Measurements from ENCODE around the gene NTRK3. TPM values are rescaled to one million over a fixed set of nuclear protein-coding genes. Genes with fewer than 3 reads are reported as not detected.

The NTRK3 gene
- total RNA-seq, 1 experiment from 2014 or later = not detected

DNA sequence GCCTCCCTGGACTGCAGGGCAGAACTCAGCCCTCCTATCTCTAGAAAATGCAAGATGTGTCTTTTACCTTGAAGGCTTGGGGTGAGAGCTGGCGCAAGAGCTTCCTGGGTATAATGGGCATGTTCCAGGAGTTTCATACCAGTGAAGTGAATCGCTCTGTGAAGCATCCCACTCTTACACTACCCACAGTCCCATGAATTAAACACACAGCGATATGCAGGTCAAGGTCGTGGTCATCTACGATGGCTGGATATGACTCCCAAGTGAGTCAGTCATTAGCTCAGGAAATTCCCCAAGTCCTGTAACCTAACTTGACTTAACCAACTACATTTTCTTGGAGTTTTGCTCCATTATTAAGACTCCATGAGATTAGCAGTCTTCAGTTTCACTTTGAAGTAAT, 439.7 kb downstream of the NTRK3 start:
- H3K79me2 ChIP-seq (ENCODE audit: low read length) = no peaks in the 10 kb centered on the region
- TF ChIP-seq EZH2 (IDR thresholded peaks at IDR 0.05; ENCODE audit: low read length, unreplicated experiment) = no peak
- TF ChIP-seq, protein P1, sequence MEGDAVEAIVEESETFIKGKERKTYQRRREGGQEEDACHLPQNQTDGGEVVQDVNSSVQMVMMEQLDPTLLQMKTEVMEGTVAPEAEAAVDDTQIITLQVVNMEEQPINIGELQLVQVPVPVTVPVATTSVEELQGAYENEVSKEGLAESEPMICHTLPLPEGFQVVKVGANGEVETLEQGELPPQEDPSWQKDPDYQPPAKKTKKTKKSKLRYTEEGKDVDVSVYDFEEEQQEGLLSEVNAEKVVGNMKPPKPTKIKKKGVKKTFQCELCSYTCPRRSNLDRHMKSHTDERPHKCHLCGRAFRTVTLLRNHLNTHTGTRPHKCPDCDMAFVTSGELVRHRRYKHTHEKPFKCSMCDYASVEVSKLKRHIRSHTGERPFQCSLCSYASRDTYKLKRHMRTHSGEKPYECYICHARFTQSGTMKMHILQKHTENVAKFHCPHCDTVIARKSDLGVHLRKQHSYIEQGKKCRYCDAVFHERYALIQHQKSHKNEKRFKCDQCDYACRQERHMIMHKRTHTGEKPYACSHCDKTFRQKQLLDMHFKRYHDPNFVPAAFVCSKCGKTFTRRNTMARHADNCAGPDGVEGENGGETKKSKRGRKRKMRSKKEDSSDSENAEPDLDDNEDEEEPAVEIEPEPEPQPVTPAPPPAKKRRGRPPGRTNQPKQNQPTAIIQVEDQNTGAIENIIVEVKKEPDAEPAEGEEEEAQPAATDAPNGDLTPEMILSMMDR (conservative IDR thresholded peaks at IDR 0.05; ENCODE audit: low read depth, low read length) = no peak
- TF ChIP-seq EZH2phosphoT487 (IDR thresholded peaks at IDR 0.05; ENCODE audit: borderline replicate concordance, low read length) = no peak
- no peaks in the 10 kb centered on the region for H3K36me3 ChIP-seq (ENCODE audit: low read depth, low read length)
- H3K27ac ChIP-seq (ENCODE audit: low read length) = 0 out of 2 replicates have a peak overlapping the region, but pooled peaks have one; percentile 3
- 0 out of 2 replicates have a peak, but pooled peaks cover 8% of the 10 kb centered on the region for H3K9me3 ChIP-seq (ENCODE audit: low read length)
- H3K9ac ChIP-seq (ENCODE audit: low read length) = no peak overlapping the region
- no peak overlapping the region for H2AFZ ChIP-seq (ENCODE audit: low read length)
- no peaks in the 10 kb centered on the region for H3K9me2 ChIP-seq (replicated peaks; ENCODE audit: low read length)
- no peak overlapping the region; the same call in 1 of the 2 replicates for H3K4me2 ChIP-seq (ENCODE audit: low read length)
- H4K20me1 ChIP-seq (ENCODE audit: low read length) = no peaks in the 10 kb centered on the region
- ATAC-seq = no peak
- no peaks in the 10 kb centered on the region for H3K27me3 ChIP-seq (ENCODE audit: low read length)
- POLR2A ChIA-PET (ENCODE audit: unreplicated experiment) = no interaction called here
- BruUV-seq (replicated peaks) = no TSS peak
- intact Hi-C loops (cut with micrococcal nuclease) = no loop called here
- H3F3A ChIP-seq (ENCODE audit: low read length, unreplicated experiment) = no peaks in the 10 kb centered on the region
- CTCF ChIA-PET = no interaction called here
- 0 out of 2 replicates have a peak, but pooled peaks cover 3% of the 10 kb centered on the region for H3K4me1 ChIP-seq (ENCODE audit: insufficient read depth, low read length)
- H3K4me3 ChIP-seq (ENCODE audit: low read length) = no peak overlapping the region
- peak; percentile 63 for DNase-seq

DNA sequence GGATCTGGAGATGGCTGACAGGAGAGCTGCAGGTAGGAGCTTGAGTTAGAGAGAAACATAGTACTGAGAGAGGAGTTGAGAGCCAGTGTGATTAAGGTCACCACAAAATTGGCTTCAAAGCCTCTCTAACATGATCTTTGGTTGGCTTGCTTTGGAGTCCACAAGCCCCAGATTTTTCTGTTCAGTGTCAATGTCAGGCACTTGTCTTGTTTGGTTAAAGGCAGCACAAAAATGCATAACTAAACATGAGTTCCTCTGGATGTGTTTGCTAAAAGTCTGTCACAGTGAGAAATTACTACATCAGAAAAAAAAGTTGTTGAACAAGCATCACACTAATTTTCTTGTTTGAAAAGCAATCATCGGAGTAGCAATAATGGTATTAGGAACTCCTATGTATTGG, 440.5 kb downstream of the NTRK3 start:
- Histone ChIP-seq H3K27me3 (ENCODE audit: low read length) (no peaks in the 10 kb centered on the region), H3K9me2 (replicated peaks; ENCODE audit: low read length) (no peaks in the 10 kb centered on the region), H3K4me1 (ENCODE audit: insufficient read depth, low read length) (0 out of 2 replicates have a peak, but pooled peaks cover 3% of the 10 kb centered on the region), H3K4me3 (ENCODE audit: low read length) (no peak overlapping the region), H3K36me3 (ENCODE audit: low read depth, low read length) (no peaks in the 10 kb centered on the region), H4K20me1 (ENCODE audit: low read length) (no peaks in the 10 kb centered on the region), H3K27ac (ENCODE audit: low read length) (no peak overlapping the region), H2AFZ (ENCODE audit: low read length) (no peak overlapping the region), H3F3A (ENCODE audit: low read length, unreplicated experiment) (no peaks in the 10 kb centered on the region), H3K4me2 (ENCODE audit: low read length) (no peak overlapping the region), H3K9ac (ENCODE audit: low read length) (no peak overlapping the region), H3K9me3 (ENCODE audit: low read length) (0 out of 2 replicates have a peak, but pooled peaks cover 8% of the 10 kb centered on the region), H3K79me2 (ENCODE audit: low read length) (no peaks in the 10 kb centered on the region)
- DNase-seq (no peak), ATAC-seq (no peak)
- TF ChIP-seq EZH2phosphoT487 (IDR thresholded peaks at IDR 0.05; ENCODE audit: borderline replicate concordance, low read length) = no peak
- TF ChIP-seq, protein P1 (conservative IDR thresholded peaks at IDR 0.05; ENCODE audit: low read depth, low read length) = no peak
- TF ChIP-seq EZH2 (IDR thresholded peaks at IDR 0.05; ENCODE audit: low read length, unreplicated experiment) = no peak
- ChIA-PET CTCF (no interaction called here), POLR2A (ENCODE audit: unreplicated experiment) (no interaction called here)
- BruUV-seq (replicated peaks) = no TSS peak
- intact Hi-C loops (cut with micrococcal nuclease) = no loop called here

Other genes starting within 250 kb of the NTRK3 start
- gene MRPL46, start 210.6 kb upstream of the NTRK3 start, total RNA-seq (2014; rRNA removed) = 33.9 and 42.7 TPM in 2 replicates
- 76.0 and 92.7 TPM in 2 replicates for gene MRPS11, start 211.0 kb upstream of the NTRK3 start, total RNA-seq (2014; rRNA removed)

Measured in PC-3 (cell line).